Ascending aorta (tissue), 2 donors: ENCODE results near the gene CYP20A1. TPM values are rescaled to one million over a fixed set of nuclear protein-coding genes. Genes with fewer than 3 reads are reported as not detected.
"Not testable (repeated sequence)": the region's sequence is repeated elsewhere in the genome, so short reads cannot be mapped to it uniquely, and the experiment has no call there.

Experiments used
- DNase-seq, 2 donors: peaks; one replicate each; pipeline ENCODE4 v3.0.0-alpha.2; 2019; ENCODE audit warnings: low spot score in 2 of 2
- H3K27ac ChIP-seq, 2 donors: fragments of 200-600 bp; sonication (generic); one replicate each; pipeline ENCODE4 v1.5.1; 2016 to 2017; ENCODE audit warnings: mild to moderate bottlenecking in 1 of 2
- H3K27me3 ChIP-seq: fragments of 200-600 bp; sonication (generic); one replicate; pipeline ENCODE4 v1.5.1; 2017
- H3K36me3 ChIP-seq, 2 donors: fragments of 200-600 bp; sonication (generic); one replicate each; pipeline ENCODE4 v1.5.1; 2016
- H3K4me1 ChIP-seq, 2 donors: fragments of 200-600 bp; sonication (generic); one replicate each; pipeline ENCODE4 v1.5.1; 2016 to 2017; ENCODE audit warnings: mild to moderate bottlenecking in 1 of 2
- H3K4me3 ChIP-seq, 2 donors: fragments of 200-600 bp; sonication (generic); one replicate each; pipeline ENCODE4 v1.5.1; 2016 to 2017; ENCODE audit warnings: mild to moderate bottlenecking in 1 of 2
- H3K9me3 ChIP-seq, 2 donors: fragments of 200-600 bp; sonication (generic); one replicate each; pipeline ENCODE4 v1.5.1; 2016
- intact Hi-C: fragments of 100-400 bp; cut with DNase I; formaldehyde crosslinking; loops from one replicate; pipeline ENCODE4 v1.15.1; 2023
- total RNA-seq: library from RNA; depleted of rRNA; stranded (reverse); fragments of >200 nt; gene quantifications from one replicate; pipeline ENCODE4 v1.1.0, GENCODE V29; 2016
- TF ChIP-seq, protein P1 (sequence below), 3 experiments: fragments of 200-600 bp in 2 of 3; fragments of 450-650 bp in 1 of 3; sonication (generic) in 2 of 3; IDR thresholded peaks; one replicate each; pipeline ENCODE4 v1.5.1; 2016 to 2019; ENCODE audit warnings: antibody characterized with exemption in 3 of 3, mild to moderate bottlenecking in 1 of 3, moderate library complexity in 1 of 3

CYP20A1 gene
- total RNA-seq, 1 donor from 2014 or later: 13.6 TPM

DNA sequence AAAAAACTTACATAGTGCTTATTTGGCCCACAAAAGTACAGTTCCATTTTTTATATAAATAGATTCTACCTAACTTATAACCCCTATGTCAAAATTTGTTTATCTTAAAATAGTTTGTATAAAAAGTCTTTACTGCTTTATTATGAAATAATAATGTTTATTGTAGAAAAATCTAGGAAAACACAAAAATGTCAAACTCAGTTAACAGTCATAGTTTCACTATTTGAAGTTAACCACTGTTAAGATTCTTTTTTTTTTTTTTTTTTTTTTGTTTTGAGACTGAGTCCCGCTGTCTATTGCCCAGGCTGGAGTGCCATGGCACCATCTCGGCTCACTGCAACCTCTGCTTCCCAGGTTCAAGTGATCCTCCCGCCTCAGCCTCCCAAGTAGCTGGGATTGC is 62.8 kb downstream of the CYP20A1 start:
- no peaks in the 10 kb centered on the region for H3K27me3 ChIP-seq
- DNase-seq: no peak
- intact Hi-C loops: no loop called here
- no peaks in the 10 kb centered on the region for H3K4me1 ChIP-seq
- no peaks in the 10 kb centered on the region for H3K9me3 ChIP-seq
- peaks cover 28 to 44% of the 10 kb centered on the region in 2 donors for H3K36me3 ChIP-seq
- H3K4me3 ChIP-seq: no peak overlapping the region
- TF ChIP-seq, protein P1, sequence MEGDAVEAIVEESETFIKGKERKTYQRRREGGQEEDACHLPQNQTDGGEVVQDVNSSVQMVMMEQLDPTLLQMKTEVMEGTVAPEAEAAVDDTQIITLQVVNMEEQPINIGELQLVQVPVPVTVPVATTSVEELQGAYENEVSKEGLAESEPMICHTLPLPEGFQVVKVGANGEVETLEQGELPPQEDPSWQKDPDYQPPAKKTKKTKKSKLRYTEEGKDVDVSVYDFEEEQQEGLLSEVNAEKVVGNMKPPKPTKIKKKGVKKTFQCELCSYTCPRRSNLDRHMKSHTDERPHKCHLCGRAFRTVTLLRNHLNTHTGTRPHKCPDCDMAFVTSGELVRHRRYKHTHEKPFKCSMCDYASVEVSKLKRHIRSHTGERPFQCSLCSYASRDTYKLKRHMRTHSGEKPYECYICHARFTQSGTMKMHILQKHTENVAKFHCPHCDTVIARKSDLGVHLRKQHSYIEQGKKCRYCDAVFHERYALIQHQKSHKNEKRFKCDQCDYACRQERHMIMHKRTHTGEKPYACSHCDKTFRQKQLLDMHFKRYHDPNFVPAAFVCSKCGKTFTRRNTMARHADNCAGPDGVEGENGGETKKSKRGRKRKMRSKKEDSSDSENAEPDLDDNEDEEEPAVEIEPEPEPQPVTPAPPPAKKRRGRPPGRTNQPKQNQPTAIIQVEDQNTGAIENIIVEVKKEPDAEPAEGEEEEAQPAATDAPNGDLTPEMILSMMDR (IDR thresholded peaks at IDR 0.05): no peak
- no peak overlapping the region for H3K27ac ChIP-seq

DNA sequence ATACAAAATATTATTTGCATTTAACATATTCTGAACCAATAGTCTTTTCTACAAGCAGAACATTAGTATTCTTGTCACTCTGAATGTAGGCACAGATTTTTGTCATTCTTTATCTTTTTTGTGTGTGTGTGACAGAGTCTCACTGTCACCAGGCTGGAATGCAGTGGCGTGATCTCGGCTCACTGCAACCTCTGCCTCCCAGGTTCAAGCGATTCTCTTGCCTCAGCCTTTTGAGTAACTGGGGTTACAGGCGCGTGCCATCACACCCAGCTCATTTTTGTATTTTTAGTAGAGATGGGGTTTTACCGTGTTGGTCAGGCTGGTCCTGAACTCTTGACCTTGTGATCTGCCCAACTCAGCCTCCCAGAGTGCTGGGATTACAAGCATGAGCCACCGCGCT is 63.8 kb downstream of the CYP20A1 start:
- H3K4me1 ChIP-seq, DNase-seq, intact Hi-C loops, H3K4me3 ChIP-seq, H3K9me3 ChIP-seq, H3K27me3 ChIP-seq, H3K27ac ChIP-seq: not testable (repeated sequence)
- peaks cover 25 to 42% of the 10 kb centered on the region in 2 donors for H3K36me3 ChIP-seq

DNA sequence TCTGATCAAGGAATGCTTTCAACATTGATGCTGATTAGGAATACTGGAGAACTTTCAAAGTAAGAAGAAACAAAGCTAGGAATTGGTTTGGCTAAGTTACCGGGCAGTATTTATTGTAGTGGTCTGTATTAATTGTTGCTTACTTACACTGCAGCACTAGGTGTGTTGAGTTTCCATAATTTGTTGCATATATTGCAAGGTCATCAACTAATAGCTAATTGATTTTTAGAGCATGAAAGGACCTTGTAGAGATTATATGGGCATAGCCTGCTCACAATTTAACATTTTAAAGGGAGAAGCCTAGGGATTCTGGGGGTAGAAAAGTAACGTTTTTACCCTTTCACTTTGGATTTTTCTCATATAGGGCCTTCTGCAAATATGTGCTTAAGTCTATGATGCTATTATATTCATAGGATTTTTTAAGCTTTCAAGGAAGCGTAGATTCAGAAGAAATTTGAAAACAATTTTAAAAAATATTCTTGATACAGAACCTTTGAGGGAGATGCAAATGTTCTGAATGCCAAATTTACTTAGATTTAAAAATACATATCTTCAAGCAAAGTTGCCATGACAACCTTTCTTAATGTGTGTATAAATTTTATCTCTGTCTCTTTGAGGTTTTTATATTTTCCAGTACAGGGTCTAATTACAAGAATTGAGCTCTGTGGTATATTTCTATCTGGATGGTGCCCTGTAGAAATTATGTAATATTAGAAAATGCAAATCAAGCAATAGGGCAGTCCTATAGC is 72.0 kb downstream of the CYP20A1 start:
- TF ChIP-seq, protein P1 (IDR thresholded peaks at IDR 0.05): no peak
- DNase-seq: no peak
- H3K27me3 ChIP-seq: no peaks in the 10 kb centered on the region
- intact Hi-C loops: no loop called here
- H3K4me1 ChIP-seq: no peaks in the 10 kb centered on the region
- no peak overlapping the region for H3K4me3 ChIP-seq
- H3K36me3 ChIP-seq: peaks cover 12 to 13% of the 10 kb centered on the region in 2 donors
- no peak overlapping the region for H3K27ac ChIP-seq
- H3K9me3 ChIP-seq: no peaks in the 10 kb centered on the region

DNA sequence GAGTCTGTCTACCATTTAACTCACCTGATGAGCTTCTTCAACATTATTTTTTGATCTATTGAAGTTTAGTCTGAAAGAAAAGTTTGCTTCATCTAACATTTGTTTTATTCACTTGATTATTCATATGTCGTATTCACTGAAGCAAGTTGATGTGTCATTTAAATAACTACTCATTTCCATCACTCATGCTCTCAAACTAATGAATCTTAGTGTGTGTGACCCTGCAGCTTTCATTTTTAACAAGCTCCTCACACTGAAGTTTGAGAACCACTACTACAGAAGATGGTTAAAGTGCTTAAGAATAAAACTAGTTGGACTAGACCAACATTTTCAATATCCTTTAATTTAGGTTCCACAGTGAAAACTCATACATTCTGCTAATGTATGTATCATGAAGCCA is 87.5 kb downstream of the CYP20A1 start:
- TF ChIP-seq, protein P1 (IDR thresholded peaks at IDR 0.05): no peak
- Histone ChIP-seq H3K27ac (no peak overlapping the region), H3K27me3 (no peaks in the 10 kb centered on the region), H3K4me3 (no peak overlapping the region), H3K9me3 (no peaks in the 10 kb centered on the region), H3K36me3 (no peaks in the 10 kb centered on the region), H3K4me1 (peaks cover 0 to 9% of the 10 kb centered on the region in 2 donors)
- DNase-seq: no peak
- intact Hi-C loops: loop anchor here (5.0 kb wide), 1 partner anchor 126 kb away; no protein-coding TSS in a partner anchor

DNA sequence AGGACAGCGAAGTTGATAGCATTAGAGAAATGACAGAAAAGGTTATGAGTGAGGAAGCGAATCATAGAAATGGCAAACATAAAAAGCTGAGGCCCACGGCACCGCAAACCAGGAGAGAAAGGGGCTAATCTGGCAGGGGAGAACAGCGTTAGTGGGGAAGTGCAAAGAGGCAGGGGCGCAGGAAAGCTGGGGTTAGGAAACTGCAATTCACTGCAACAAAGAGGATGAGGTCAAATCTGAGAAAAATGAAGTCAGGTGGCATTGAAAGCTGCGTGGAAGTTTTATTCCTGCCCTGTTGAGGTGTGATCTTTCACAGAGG is 88.7 kb downstream of the CYP20A1 start:
- peak overlapping the region; percentile 83 to 86 for H3K4me3 ChIP-seq
- no peak for DNase-seq
- H3K36me3 ChIP-seq: no peaks in the 10 kb centered on the region
- intact Hi-C loops: loop anchor here (5.0 kb wide), 1 partner anchor 125 kb away; no protein-coding TSS in a partner anchor
- TF ChIP-seq, protein P1 (IDR thresholded peaks at IDR 0.05): no peak
- no peaks in the 10 kb centered on the region for H3K27me3 ChIP-seq
- H3K27ac ChIP-seq: peak overlapping the region; percentile 87 to 90
- no peaks in the 10 kb centered on the region for H3K9me3 ChIP-seq
- H3K4me1 ChIP-seq: peaks cover 0 to 9% of the 10 kb centered on the region in 2 donors

DNA sequence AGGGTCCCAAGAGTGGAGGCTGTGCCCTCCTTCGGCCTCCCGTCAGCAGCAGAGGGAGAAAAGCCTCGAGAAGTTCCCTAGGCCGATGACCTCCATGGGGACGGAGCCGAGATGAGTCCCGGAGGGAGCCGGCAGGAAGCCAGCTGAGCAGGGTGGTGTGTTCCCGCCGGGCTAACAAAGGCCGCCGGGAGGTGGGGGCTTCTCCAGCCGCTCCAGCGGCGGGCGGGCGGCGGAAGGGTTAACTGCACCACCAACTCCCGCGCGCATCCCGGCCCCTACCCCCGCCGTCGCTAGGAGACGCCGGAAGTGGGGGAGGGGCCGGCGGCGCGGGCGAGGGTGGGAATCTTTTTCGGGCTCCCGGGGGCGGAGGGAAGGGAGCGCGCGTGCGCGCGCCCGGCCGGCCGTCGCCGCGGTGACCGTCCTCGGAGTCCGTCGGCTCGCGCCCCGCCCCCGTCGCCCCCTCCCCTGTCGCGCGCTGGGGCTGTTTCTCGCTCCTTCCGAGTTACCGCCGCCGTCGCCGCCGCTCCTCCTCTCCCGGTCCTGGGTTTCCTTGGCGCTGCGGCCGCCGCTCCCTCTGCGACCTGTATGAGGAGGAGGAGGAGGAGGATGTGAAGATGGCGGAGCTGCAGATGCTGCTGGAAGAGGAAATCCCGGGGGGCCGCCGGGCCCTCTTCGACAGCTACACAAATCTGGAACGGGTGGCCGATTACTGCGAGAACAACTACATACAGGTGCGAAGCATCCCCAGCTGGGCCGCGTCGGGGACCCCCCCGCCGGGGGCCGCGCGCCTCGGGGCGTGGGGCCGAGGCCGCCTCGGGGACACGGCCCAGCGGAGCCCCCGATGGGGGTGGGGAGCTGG is 89.3 kb downstream of the CYP20A1 start, which contains the start of gene ABI2:
TSS of gene ABI2 (plus strand) at position 494 of the 859 bp plus-strand sequence. CDS start at position 615, 121 bp downstream.
- TF ChIP-seq, protein P1 (IDR thresholded peaks at IDR 0.05): no peak
- H3K27ac ChIP-seq: peak within 1 kb of the TSS; percentile 87 to 90
- peak within 1 kb of the TSS; percentile 83 to 86 for H3K4me3 ChIP-seq
- H3K4me1 ChIP-seq: peaks cover 0 to 9% of the 10 kb centered on the region in 2 donors
- no peaks in the 10 kb centered on the region for H3K9me3 ChIP-seq
- no peaks in the 10 kb centered on the region for H3K27me3 ChIP-seq
- DNase-seq: peak; percentile 12 to 87
- intact Hi-C loops: loop anchor here (2.0 to 5.0 kb wide), 2 partner anchors 89 to 124 kb away; partner anchors contain the start of gene CYP20A1
- H3K36me3 ChIP-seq: no peaks in the 10 kb centered on the region
